Measurements from ENCODE around the gene EHBP1. TPM values are rescaled to one million over a fixed set of nuclear protein-coding genes. Genes with fewer than 3 reads are reported as not detected.

EHBP1 gene
- total RNA-seq, 1 experiment from 2014 or later, result 32.1 TPM

GRCh38 chr2:63053889-63054602, 348.5 kb downstream of the EHBP1 start:
- no peaks in the 10 kb centered on the region for H3K36me3 ChIP-seq (ENCODE audit: insufficient read depth, low read length, poor library complexity, severe bottlenecking)
- no peak overlapping the region for H3K4me3 ChIP-seq (ENCODE audit: low read depth, low read length, poor library complexity, severe bottlenecking)
- no peak overlapping the region for H3K27ac ChIP-seq (ENCODE audit: low read depth, low read length, poor library complexity, severe bottlenecking)
- ChIA-PET CTCF (no interaction called here), POLR2A (ENCODE audit: low non-redundant PET) (no interaction called here)
- peaks cover 5% of the 10 kb centered on the region for H3K4me1 ChIP-seq (ENCODE audit: insufficient read depth, low read length, poor library complexity, severe bottlenecking)
- DNase-seq (ENCODE audit: low spot score), result no peak
- no peaks in the 10 kb centered on the region for H3K9me3 ChIP-seq (ENCODE audit: low read depth, low read length, poor library complexity, severe bottlenecking)
- intact Hi-C loops (cut with micrococcal nuclease; ENCODE audit: unreplicated experiment), result no loop called here
- peaks cover 23% of the 10 kb centered on the region for H3K27me3 ChIP-seq (replicated peaks; ENCODE audit: insufficient read depth, low read depth, low read length, poor library complexity)
- no peak for TF ChIP-seq EZH2 (IDR thresholded peaks at IDR 0.05; ENCODE audit: borderline replicate concordance, low read depth, low read length, poor library complexity, severe bottlenecking)
- TF ChIP-seq CTCF (conservative IDR thresholded peaks at IDR 0.05; ENCODE audit: low read depth, low read length), result peak; percentile 48
- no TSS peak for BruUV-seq (replicated peaks)

- no peaks in the 10 kb centered on the region for H3K36me3 ChIP-seq (ENCODE audit: insufficient read depth, low read length, poor library complexity, severe bottlenecking)
- H3K4me3 ChIP-seq (ENCODE audit: low read depth, low read length, poor library complexity, severe bottlenecking), result no peak overlapping the region
- H3K27ac ChIP-seq (ENCODE audit: low read depth, low read length, poor library complexity, severe bottlenecking), result no peak overlapping the region
- H3K27me3 ChIP-seq (replicated peaks; ENCODE audit: insufficient read depth, low read depth, low read length, poor library complexity), result peaks cover 23% of the 10 kb centered on the region
- TF ChIP-seq EZH2 (IDR thresholded peaks at IDR 0.05; ENCODE audit: borderline replicate concordance, low read depth, low read length, poor library complexity, severe bottlenecking) (no peak), CTCF (conservative IDR thresholded peaks at IDR 0.05; ENCODE audit: low read depth, low read length) (no peak)
- no peaks in the 10 kb centered on the region for H3K9me3 ChIP-seq (ENCODE audit: low read depth, low read length, poor library complexity, severe bottlenecking)
- BruUV-seq (replicated peaks), result no TSS peak
- intact Hi-C loops (cut with micrococcal nuclease; ENCODE audit: unreplicated experiment), result no loop called here
- ChIA-PET CTCF (no interaction called here), POLR2A (ENCODE audit: low non-redundant PET) (no interaction called here)
- no peak for DNase-seq (ENCODE audit: low spot score)
- H3K4me1 ChIP-seq (ENCODE audit: insufficient read depth, low read length, poor library complexity, severe bottlenecking), result peaks cover 4% of the 10 kb centered on the region
Measured at GRCh38 chr2:63054841-63055225, 349.3 kb downstream of the EHBP1 start.

- Histone ChIP-seq H3K9me3 (ENCODE audit: low read depth, low read length, poor library complexity, severe bottlenecking) (no peaks in the 10 kb centered on the region), H3K4me3 (ENCODE audit: low read depth, low read length, poor library complexity, severe bottlenecking) (no peak overlapping the region), H3K36me3 (ENCODE audit: insufficient read depth, low read length, poor library complexity, severe bottlenecking) (no peaks in the 10 kb centered on the region), H3K27me3 (replicated peaks; ENCODE audit: insufficient read depth, low read depth, low read length, poor library complexity) (peaks cover 29% of the 10 kb centered on the region), H3K27ac (ENCODE audit: low read depth, low read length, poor library complexity, severe bottlenecking) (no peak overlapping the region), H3K4me1 (ENCODE audit: insufficient read depth, low read length, poor library complexity, severe bottlenecking) (peaks cover 4% of the 10 kb centered on the region)
- intact Hi-C loops (cut with micrococcal nuclease; ENCODE audit: unreplicated experiment), result no loop called here
- ChIA-PET CTCF (interaction anchor here (1.0 kb wide), 1 partner anchor 23 kb away, joined by 3 read pairs; no protein-coding TSS in a partner anchor), POLR2A (ENCODE audit: low non-redundant PET) (no interaction called here)
- TF ChIP-seq CTCF (conservative IDR thresholded peaks at IDR 0.05; ENCODE audit: low read depth, low read length) (no peak), EZH2 (IDR thresholded peaks at IDR 0.05; ENCODE audit: borderline replicate concordance, low read depth, low read length, poor library complexity, severe bottlenecking) (no peak)
- no peak for DNase-seq (ENCODE audit: low spot score)
- no TSS peak for BruUV-seq (replicated peaks)
Measured at GRCh38 chr2:63055226-63056106, 350.0 kb downstream of the EHBP1 start.
